ENCODE measurements around the gene MSX2.

The MSX2 gene

GRCh38 chr5:174724484-174725260 lies at the start of gene MSX2:
TSS of gene MSX2 (plus strand) at chr5:174724582. CDS start at chr5:174724660, 78 bp downstream.
- peak; percentile 53 for DNase-seq

- no peak for DNase-seq
Measured at GRCh38 chr5:174675110-174675509, 49.3 kb upstream of the MSX2 start.

GRCh38 chr5:174675916-174676315 lies 48.5 kb upstream of the MSX2 start:
- DNase-seq = no peak

GRCh38 chr5:174678107-174678506 lies 46.3 kb upstream of the MSX2 start:
- DNase-seq = no peak

GRCh38 chr5:174680901-174681565 lies 43.3 kb upstream of the MSX2 start:
- DNase-seq = no peak

- peak; percentile 6 for DNase-seq
Measured at GRCh38 chr5:174687503-174687902, 36.9 kb upstream of the MSX2 start.

- DNase-seq = no peak
Measured at GRCh38 chr5:174688441-174689354, 35.7 kb upstream of the MSX2 start.

GRCh38 chr5:174690271-174690670 lies 34.1 kb upstream of the MSX2 start:
- no peak for DNase-seq

- no peak for DNase-seq
Measured at GRCh38 chr5:174692381-174692780, 32.0 kb upstream of the MSX2 start.

- DNase-seq = no peak
Measured at GRCh38 chr5:174692982-174693422, 31.4 kb upstream of the MSX2 start.

- DNase-seq = no peak
Measured at GRCh38 chr5:174693697-174694385, 30.5 kb upstream of the MSX2 start.

GRCh38 chr5:174694611-174695010 lies 29.8 kb upstream of the MSX2 start:
- no peak for DNase-seq

GRCh38 chr5:174698156-174698555 lies 26.2 kb upstream of the MSX2 start:
- DNase-seq = no peak

- peak; percentile 76 for DNase-seq
Measured at GRCh38 chr5:174699131-174699530, 25.3 kb upstream of the MSX2 start.

- no peak for DNase-seq
Measured at GRCh38 chr5:174706997-174707572, 17.3 kb upstream of the MSX2 start.

GRCh38 chr5:174707671-174708070 lies 16.7 kb upstream of the MSX2 start:
- no peak for DNase-seq

- DNase-seq = no peak
Measured at GRCh38 chr5:174708476-174709207, 15.7 kb upstream of the MSX2 start.

- no peak for DNase-seq
Measured at GRCh38 chr5:174714751-174715150, 9.6 kb upstream of the MSX2 start.

- no peak for DNase-seq
Measured at GRCh38 chr5:174715804-174716203, 8.6 kb upstream of the MSX2 start.

- DNase-seq = no peak
Measured at GRCh38 chr5:174717826-174718455, 6.4 kb upstream of the MSX2 start.
